Adrenal gland (tissue), 12 donors: ENCODE results near the gene MYPN. TPM values are rescaled to one million over a fixed set of nuclear protein-coding genes. Genes with fewer than 3 reads are reported as not detected.

Experiments used
- DNase-seq, 7 donors: peaks; one replicate each; pipeline ENCODE4 v3.0.0-alpha.2; 2019 to 2020
- H3K27ac ChIP-seq, 5 donors: fragments of 200-600 bp; sonication (generic) in 4 of 5; 1 replicate in 3 of 5; 2 replicates in 2 of 5; pipeline versions ENCODE4 v1.5.1 to v1.8.0; 2016 to 2020; ENCODE audit warnings: mild to moderate bottlenecking in 1 of 5
- H3K27me3 ChIP-seq: fragments of 200-600 bp; 2 replicates; pipeline ENCODE4 v1.8.0; 2021
- H3K36me3 ChIP-seq, 2 donors: fragments of 200-600 bp; replicated peaks in 1 of 2; 1 replicate in 1 of 2; 2 replicates in 1 of 2; pipeline versions ENCODE4 v1.5.1 to v1.8.0; 2018 to 2022
- H3K4me1 ChIP-seq, 2 donors: fragments of 200-600 bp; replicated peaks in 1 of 2; 1 replicate in 1 of 2; 2 replicates in 1 of 2; pipeline versions ENCODE4 v1.5.1 to v1.8.0; 2018 to 2021
- H3K4me3 ChIP-seq, 4 donors: fragments of 200-600 bp; sonication (generic) in 3 of 4; one replicate each; pipeline ENCODE4 v1.5.1; 2016 to 2018
- H3K9me3 ChIP-seq, 3 donors: fragments of 200-600 bp; sonication (generic) in 1 of 3; replicated peaks in 1 of 3; 1 replicate in 2 of 3; 2 replicates in 1 of 3; pipeline versions ENCODE4 v1.5.1 to v1.8.0; 2016 to 2021
- POLR2A ChIP-seq, 2 donors: fragments of 450-650 bp; IDR thresholded peaks; one replicate each; pipeline ENCODE4 v1.6.1; 2017; ENCODE audit warnings: antibody characterized with exemption in 2 of 2, mild to moderate bottlenecking in 2 of 2, moderate library complexity in 1 of 2
- WGBS, 4 donors: extraction: QIAGEN DNeasy Blood & Tissue Kit in 2 of 4; methylation state at CpG; one replicate each; pipeline versions ENCODE4 v1.1.5 to v1.1.7; 2013 to 2017; 5-methylcytosine and 5-hydroxymethylcytosine counted together
- intact Hi-C, 2 donors: fragments of 100-400 bp; cut with DNase I; formaldehyde crosslinking; loops; one replicate each; pipeline versions ENCODE4 v1.14.1 to v1.15.0; 2022 to 2023
- polyA plus RNA-seq, 3 donors: library from polyadenylated mRNA; stranded (reverse); fragments of 200-250 nt in 2 of 3; fragments of 350-450 nt in 1 of 3; fragmentation: Illumina TruSeq in 1 of 3; extraction: RNeasy Lipid Tissue Mini Kit (QIAGEN cat#74804) in 1 of 3; gene quantifications; one replicate each; pipeline ENCODE4 v1.2.3, GENCODE V29; 2013 to 2014
- total RNA-seq, 9 donors: library from RNA; depleted of rRNA in 4 of 9; stranded (reverse); fragments of >200 nt in 4 of 9; fragments of 120-200 nt in 1 of 9; fragmentation: NEBNext Ultra II Directional in 1 of 9; extraction: Animal tissue kit (Norgen Biotek cat#: 25700) in 1 of 9; gene quantifications; one replicate each; pipeline versions ENCODE4 v1.1.0 to v1.2.4, GENCODE V29; 2013 to 2023
- TF ChIP-seq, protein P1 (sequence below), 6 experiments: fragments of 450-650 bp in 4 of 6; fragments of 200-600 bp in 2 of 6; sonication (generic) in 1 of 6; IDR thresholded peaks; 1 replicate in 5 of 6; 2 replicates in 1 of 6; pipeline versions ENCODE4 v1.5.1 to v1.8.0; 2016 to 2021; ENCODE audit warnings: antibody characterized with exemption in 6 of 6, mild to moderate bottlenecking in 2 of 6, moderate library complexity in 1 of 6
- donor health status: healthy with polysubstance abuse.
- donor health status: Bipolar disorder and iron deficiency.
- donor health status: DM: yes; HTN: yes; CAD: no.
- donor health status: DM: no; HTN: no; CAD: no.
- donor health status: DM: no; HTN: no; CAD: no.
- donor health status: DM: yes; HTN: yes; CAD: no.

The MYPN gene
- total and polyA plus RNA-seq, 12 donors: 0.10 to 1.9 (median 0.31) TPM; not detected in 2

DNA sequence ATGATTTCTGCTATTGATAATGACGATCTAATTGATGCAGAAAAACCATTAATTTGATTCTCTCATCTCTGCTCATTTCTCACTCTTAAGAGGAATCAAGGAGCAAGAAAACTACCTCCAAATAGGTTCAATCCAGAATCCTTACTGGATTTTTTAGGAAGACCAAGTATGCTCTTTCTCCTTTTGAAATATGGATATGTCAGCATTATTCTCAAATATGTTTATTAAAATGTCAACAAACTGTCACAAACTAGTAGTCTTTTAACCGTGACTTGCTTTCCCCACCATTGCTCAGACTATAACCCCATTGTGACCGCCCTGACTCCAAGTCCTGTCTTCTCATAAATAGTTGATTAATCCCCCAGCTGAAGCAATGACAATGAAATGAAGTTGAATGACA, 123.8 kb downstream of the MYPN start:
- no peaks in the 10 kb centered on the region for H3K9me3 ChIP-seq
- H3K4me3 ChIP-seq: no peak overlapping the region
- no peak for TF ChIP-seq POLR2A (IDR thresholded peaks at IDR 0.05)
- TF ChIP-seq, protein P1, sequence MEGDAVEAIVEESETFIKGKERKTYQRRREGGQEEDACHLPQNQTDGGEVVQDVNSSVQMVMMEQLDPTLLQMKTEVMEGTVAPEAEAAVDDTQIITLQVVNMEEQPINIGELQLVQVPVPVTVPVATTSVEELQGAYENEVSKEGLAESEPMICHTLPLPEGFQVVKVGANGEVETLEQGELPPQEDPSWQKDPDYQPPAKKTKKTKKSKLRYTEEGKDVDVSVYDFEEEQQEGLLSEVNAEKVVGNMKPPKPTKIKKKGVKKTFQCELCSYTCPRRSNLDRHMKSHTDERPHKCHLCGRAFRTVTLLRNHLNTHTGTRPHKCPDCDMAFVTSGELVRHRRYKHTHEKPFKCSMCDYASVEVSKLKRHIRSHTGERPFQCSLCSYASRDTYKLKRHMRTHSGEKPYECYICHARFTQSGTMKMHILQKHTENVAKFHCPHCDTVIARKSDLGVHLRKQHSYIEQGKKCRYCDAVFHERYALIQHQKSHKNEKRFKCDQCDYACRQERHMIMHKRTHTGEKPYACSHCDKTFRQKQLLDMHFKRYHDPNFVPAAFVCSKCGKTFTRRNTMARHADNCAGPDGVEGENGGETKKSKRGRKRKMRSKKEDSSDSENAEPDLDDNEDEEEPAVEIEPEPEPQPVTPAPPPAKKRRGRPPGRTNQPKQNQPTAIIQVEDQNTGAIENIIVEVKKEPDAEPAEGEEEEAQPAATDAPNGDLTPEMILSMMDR (IDR thresholded peaks at IDR 0.05): no peak
- WGBS, 4 donors: 81 to 89% (median 86%) methylated on average over 3 of the region's 3 CpGs
- H3K36me3 ChIP-seq: no peaks in the 10 kb centered on the region
- H3K4me1 ChIP-seq: peaks cover 10 to 11% of the 10 kb centered on the region in 2 donors
- intact Hi-C loops: loop anchor here in 1 of 2 donors (10.0 kb wide), 1 partner anchor 62 kb away; no protein-coding TSS in a partner anchor
- no peak for DNase-seq
- H3K27ac ChIP-seq: no peak overlapping the region
- H3K27me3 ChIP-seq: no peaks in the 10 kb centered on the region

DNA sequence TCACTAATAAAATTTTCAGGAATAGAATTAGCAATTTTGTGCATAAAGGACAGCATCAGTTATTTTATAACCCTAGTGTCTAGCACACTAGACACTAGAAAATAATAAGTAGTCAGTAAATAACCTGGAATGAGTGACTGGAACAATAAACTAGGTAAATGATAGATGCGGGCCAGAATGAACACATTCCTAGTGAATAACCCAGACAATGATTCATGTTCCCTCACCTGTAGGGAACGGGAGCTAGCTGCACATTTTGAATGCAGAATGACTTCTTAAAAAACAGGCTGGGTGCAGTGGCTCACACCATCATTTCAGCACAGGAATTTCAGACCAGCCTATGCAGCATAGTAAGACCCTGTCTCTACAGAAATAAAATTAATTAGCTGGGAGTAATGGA, 125.8 kb downstream of the MYPN start:
- H3K4me3 ChIP-seq: no peak overlapping the region
- no peaks in the 10 kb centered on the region for H3K27me3 ChIP-seq
- WGBS, 4 donors: 60 to 82% (median 79%) methylated on average over 2 of the region's 2 CpGs
- no peak overlapping the region for H3K27ac ChIP-seq
- no peaks in the 10 kb centered on the region for H3K9me3 ChIP-seq
- peaks cover 10 to 11% of the 10 kb centered on the region in 2 donors for H3K4me1 ChIP-seq
- DNase-seq: no peak
- intact Hi-C loops: loop anchor here in 1 of 2 donors (10.0 kb wide), 1 partner anchor 60 kb away; no protein-coding TSS in a partner anchor
- no peaks in the 10 kb centered on the region for H3K36me3 ChIP-seq
- TF ChIP-seq, protein P1 (IDR thresholded peaks at IDR 0.05): no peak
- no peak for TF ChIP-seq POLR2A (IDR thresholded peaks at IDR 0.05)

DNA sequence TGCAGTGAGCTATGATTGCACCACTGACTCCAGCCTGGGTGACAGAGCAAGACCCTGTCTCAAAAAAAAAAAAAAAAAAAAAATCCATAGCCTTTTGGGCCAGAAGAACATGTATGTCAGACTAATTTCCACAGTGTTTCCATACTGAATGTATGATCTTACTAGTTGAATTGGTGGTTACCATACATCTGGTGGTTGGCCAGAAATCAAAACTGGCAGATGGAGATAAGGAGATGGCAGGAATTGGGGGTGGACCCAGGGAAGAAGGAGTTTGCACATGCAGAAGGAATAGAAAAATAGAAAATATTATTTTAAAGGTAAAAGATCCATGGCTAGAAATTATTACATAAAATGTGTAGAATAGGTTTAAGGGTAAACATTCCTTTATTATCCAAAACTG, 126.3 kb downstream of the MYPN start:
- H3K4me1 ChIP-seq: peaks cover 8 to 11% of the 10 kb centered on the region in 2 donors
- no peak overlapping the region for H3K27ac ChIP-seq
- intact Hi-C loops: loop anchor here in 1 of 2 donors (10.0 kb wide), 1 partner anchor 59 kb away; no protein-coding TSS in a partner anchor
- TF ChIP-seq, protein P1 (IDR thresholded peaks at IDR 0.05): no peak
- TF ChIP-seq POLR2A (IDR thresholded peaks at IDR 0.05): no peak
- H3K36me3 ChIP-seq: no peaks in the 10 kb centered on the region
- H3K27me3 ChIP-seq: no peaks in the 10 kb centered on the region
- no peaks in the 10 kb centered on the region for H3K9me3 ChIP-seq
- no peak overlapping the region for H3K4me3 ChIP-seq
- DNase-seq: no peak

DNA sequence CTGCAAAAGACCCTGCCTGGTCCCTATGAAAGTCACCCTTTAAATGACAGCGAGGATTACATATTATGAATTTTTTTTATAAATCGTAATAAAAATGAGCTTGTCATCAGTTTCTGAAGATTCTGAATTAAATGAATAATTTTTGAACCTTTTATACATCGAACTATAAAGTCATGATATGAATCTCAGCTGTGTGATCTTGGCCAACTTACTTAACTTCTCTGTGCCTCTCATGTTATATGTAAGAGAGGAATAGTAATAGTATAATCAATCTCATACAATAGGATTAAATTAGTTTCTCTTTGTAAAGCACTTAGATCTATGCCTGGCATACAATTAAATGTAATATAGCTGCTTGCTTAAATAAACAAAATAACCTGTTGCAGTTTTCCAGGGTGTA, 127.9 kb downstream of the MYPN start:
- H3K27ac ChIP-seq: no peak overlapping the region
- TF ChIP-seq, protein P1 (IDR thresholded peaks at IDR 0.05): no peak
- DNase-seq: no peak
- H3K36me3 ChIP-seq: no peaks in the 10 kb centered on the region
- 83 to 91% (median 87%) methylated on average over 3 of the region's 3 CpGs for WGBS, 4 donors
- no peak overlapping the region for H3K4me3 ChIP-seq
- no peaks in the 10 kb centered on the region for H3K9me3 ChIP-seq
- no peaks in the 10 kb centered on the region for H3K27me3 ChIP-seq
- intact Hi-C loops: loop anchor here in 1 of 2 donors (10.0 kb wide), 1 partner anchor 58 kb away; no protein-coding TSS in a partner anchor
- no peaks in the 10 kb centered on the region for H3K4me1 ChIP-seq
